HFF-Myc (cell line): ENCODE data around the gene LAMA5.
A peak's percentile ranks its signal among the peaks of the same experiment; 100 is the strongest.

ENCODE experiments used
- DNase-seq: peaks from one replicate; pipeline ENCODE4 v3.0.0-alpha.2; 2011; ENCODE audit warnings: low read depth; ENCODE audit errors: extremely low read depth
- H3K4me3 ChIP-seq: replicated peaks from 2 replicates; pipeline ENCODE4 v1.5.1; 2011; ENCODE audit warnings: low read depth, mild to moderate bottlenecking, control low read depth, low read length
- TF ChIP-seq, protein P1 (sequence below): IDR thresholded peaks from 2 replicates; pipeline ENCODE4 v1.5.1; 2012; ENCODE audit warnings: mild to moderate bottlenecking, low read depth, low read length, control low read depth; ENCODE audit errors: missing control alignments

LAMA5 gene

DNA sequence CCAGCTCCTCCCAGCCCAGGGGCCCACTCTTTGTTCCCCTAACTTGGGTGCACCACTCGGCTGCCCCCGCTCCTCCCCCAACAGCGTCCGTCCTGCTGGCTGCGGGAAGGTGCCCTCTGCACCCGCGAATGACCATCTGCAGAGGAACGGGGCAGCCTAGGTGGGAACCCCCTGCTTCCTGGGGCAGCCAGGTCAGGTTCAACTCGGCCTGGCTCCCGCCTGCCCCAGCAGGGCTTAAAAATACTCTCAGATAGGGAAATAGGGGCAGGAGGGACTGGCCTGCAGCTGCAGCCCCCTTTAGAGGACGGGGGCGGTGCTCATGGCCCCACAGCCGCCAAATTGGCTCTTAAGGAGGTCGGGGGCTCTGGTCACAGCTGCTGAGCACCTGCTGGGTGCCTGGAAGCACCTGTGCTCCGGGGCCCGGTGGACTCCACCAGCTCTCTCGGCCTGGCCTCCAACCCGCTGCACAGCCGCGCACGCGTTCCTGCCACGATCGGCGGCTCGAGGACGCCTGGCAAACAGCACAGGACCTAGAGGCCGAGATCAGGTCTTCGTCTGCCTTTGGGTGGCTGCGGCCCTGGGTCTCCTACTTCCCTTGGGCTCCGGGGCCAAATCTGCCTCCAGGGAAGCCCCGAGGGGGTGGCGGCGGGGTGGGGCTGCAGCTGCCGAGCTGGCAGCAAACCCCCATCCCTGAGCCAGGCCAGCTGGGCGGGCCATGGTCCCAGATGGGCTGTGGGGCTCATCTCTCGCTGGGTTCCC, 700 bp upstream of the LAMA5 start:
- DNase-seq: no peak
- TF ChIP-seq, protein P1, sequence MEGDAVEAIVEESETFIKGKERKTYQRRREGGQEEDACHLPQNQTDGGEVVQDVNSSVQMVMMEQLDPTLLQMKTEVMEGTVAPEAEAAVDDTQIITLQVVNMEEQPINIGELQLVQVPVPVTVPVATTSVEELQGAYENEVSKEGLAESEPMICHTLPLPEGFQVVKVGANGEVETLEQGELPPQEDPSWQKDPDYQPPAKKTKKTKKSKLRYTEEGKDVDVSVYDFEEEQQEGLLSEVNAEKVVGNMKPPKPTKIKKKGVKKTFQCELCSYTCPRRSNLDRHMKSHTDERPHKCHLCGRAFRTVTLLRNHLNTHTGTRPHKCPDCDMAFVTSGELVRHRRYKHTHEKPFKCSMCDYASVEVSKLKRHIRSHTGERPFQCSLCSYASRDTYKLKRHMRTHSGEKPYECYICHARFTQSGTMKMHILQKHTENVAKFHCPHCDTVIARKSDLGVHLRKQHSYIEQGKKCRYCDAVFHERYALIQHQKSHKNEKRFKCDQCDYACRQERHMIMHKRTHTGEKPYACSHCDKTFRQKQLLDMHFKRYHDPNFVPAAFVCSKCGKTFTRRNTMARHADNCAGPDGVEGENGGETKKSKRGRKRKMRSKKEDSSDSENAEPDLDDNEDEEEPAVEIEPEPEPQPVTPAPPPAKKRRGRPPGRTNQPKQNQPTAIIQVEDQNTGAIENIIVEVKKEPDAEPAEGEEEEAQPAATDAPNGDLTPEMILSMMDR: no peak
- peak overlapping the region; percentile 53 for H3K4me3 ChIP-seq

DNA sequence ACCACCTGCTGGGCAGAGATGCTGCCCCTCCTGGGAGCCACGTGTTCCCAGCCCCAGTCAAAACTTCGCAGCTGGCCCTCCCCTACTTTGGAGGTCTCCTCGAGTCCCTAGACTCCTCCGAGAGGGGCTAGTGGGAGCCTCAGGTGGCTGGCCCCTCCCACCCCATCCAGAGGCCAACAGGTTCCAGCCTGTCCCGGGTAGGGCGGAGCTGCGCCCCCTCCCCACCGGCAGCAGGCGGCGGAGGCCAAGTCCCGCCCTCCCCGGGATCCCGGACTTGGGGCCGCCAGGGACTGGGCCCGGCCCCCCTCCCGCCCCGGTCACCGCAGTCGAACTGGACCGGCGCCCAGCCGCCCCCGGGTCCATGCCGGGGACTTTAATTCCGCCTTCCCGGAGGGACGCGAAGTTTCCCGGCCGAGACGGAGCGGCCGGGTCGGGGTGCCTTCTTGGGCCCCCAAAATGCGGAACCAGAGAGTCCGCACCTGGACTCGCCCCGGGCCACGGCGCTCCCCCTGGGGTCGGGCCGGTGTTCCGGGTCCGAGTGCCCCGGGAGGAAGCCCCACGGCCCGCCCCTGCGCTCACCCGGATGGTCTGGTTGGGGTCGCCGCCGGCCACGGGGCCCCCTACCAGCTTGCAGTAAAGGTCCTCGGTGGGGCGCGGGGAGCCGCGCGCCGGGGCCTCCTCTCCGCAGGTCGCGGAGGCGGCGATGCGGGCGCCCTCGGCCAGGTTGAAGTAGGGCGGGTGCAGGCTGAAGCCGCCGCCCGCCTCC, 559 bp downstream of the LAMA5 start:
- TF ChIP-seq, protein P1: no peak
- peak overlapping the region; percentile 53 for H3K4me3 ChIP-seq
- DNase-seq: no peak

DNA sequence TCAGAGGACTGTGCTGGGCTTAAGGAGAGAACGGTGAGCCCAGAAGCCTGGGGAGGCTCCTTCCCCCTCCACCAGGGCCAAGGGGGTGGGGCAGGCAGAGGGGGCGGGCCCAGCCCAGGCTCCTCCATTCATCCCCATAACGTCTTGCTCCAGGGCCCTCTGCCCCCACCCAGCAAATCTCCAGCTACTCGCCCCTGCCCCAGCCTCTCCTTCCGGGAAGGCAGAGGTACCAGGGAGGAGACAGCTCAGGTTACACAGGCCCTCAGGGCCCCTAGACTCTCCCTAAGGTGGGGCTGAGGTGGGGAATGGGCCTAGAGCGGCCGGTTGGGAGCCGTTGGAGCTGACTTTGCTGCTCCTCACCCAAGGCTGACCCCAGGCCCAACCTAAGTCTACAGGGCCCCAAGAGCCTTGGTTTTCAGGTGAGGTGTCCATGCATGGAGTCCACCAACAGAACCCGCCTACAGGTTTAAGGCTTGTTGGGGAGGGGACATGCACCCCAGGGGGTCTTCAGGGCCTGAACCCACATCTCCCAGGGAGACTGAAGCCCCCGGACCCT, 1.2 kb downstream of the LAMA5 start:
- H3K4me3 ChIP-seq: peak overlapping the region; percentile 53
- no peak for DNase-seq
- TF ChIP-seq, protein P1: no peak

DNA sequence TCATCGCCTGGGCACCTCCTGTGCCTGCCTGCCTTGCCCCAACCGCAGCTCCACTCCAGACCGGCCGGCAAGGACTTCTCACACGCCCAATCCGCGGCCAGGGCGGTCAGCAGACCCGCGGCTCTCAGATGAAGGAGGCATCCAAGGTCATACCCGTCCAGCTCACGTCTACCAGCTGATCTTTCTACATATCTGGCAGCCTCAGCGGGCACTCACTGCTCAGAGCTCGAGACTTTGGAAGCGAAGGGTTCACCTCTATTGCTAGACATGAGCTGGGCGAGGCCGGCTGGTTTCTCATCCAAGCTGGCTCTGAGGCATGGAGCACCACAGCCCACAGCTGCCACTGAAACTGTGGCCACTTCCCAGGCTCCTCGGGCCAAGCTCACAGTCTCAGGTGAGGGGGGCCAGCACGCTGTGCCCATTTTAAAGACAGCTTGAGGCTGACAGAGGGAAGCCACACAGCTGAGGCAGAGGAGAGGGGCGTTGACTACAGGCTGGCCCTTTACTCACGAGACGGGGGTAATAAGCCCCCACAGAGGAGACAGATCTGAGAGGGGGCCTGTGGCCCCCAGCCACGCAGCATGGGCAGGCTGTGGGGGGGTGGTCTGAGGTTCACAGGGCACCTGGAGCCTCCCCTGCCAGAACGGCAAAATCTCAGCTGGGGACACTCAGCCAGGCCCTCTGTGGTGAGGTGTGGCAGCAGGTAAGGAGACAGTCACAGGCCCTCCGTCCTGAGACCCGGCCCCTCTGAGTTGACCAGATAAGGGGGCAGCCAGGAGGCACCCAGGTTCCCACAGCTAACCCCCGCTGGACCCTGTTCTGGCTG, 2.0 kb downstream of the LAMA5 start:
- DNase-seq: no peak
- H3K4me3 ChIP-seq: no peak overlapping the region
- TF ChIP-seq, protein P1: no peak

DNA sequence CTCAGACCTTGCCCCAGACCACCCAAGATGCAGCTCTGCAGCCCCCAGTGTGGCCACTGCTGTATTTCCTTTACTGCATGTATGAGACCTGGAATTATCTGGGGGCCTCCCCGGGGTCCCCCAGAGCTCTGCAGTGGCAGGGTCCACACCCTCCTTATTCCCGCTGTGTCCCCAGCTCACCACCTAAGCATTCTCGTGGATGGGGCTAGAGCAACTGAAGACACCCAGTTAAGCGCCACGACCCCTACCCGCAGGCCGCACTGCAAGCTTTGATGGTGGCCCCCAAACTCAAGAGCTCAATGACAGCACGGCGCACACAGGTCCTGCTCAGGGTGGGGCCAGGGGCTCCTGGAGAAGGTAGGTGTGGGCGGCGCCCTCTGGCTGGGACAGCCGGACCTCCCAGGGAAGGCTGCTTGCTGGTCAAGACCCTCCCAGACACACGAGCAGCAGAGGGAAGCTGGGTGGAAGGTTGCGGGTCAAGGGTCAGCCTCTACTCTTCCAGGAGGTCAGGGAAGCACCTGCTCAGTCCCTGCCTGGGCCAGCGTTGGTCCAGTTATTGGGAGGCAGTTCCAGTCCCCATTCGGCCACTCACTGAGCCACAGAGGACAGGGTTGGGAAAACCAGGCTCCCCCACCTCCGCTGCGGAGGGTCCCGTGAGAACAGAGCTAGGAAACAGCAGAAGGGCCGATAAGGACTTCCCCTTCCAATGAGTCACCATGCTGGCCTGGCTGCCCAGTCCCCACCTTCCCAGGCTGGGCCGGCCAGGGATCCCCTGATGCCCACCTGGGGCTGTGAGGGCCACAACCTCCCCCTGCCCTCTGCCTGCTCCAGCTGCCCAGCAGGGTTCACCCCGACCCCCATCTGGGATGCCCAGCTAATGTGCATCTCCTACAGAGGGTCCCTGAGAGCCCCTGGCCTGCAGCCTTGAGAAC, 2.9 kb downstream of the LAMA5 start:
- H3K4me3 ChIP-seq: no peak overlapping the region
- DNase-seq: no peak
- TF ChIP-seq, protein P1: no peak
